PC-9 (cell line): ENCODE measurements around the gene AUTS2.

ENCODE experiments used
- CTCF ChIP-seq: fragments of 200-600 bp; sonication (generic); conservative IDR thresholded peaks from 2 replicates; pipeline ENCODE4 v1.6.1; 2017; ENCODE audit warnings: mixed run types, antibody characterized with exemption, mild to moderate bottlenecking, moderate library complexity
- EZH2 ChIP-seq: fragments of 200-600 bp; sonication (generic); IDR thresholded peaks from 2 replicates; pipeline ENCODE4 v1.8.0; 2017; ENCODE audit warnings: antibody characterized with exemption, low read depth

- TF ChIP-seq CTCF (no peak), EZH2 (no peak)
Measured at GRCh38 chr7:69645683-69646082, 47.4 kb downstream of the AUTS2 start.
